H1 (cell line): ENCODE measurements around the gene DLGAP5. TPM values are rescaled to one million over a fixed set of nuclear protein-coding genes. Genes with fewer than 3 reads are reported as not detected.
A peak's percentile ranks its signal among the peaks of the same experiment; 100 is the strongest.

Experiments used
- CTCF ChIA-PET: fragments of 300-600 bp; sonication (Branson Sonifier 250); formaldehyde crosslinking; loops from one replicate; lab custom pipeline; 2021; ENCODE audit not compliant: partially characterized antibody; lab: Charles Lee
- POLR2A ChIA-PET: fragments of 300-600 bp; sonication (Branson Sonifier 250); formaldehyde crosslinking; loops from one replicate; lab custom pipeline; 2021; ENCODE audit warnings: inconsistent platforms; ENCODE audit not compliant: partially characterized antibody; lab: Charles Lee
- DNase-seq, 2 experiments: peaks; one replicate each; pipeline versions ENCODE4 v3.0.0 to v3.0.0-alpha.2; 2010 to 2022; ENCODE audit warnings: low spot score in 2 of 2, low read depth in 1 of 2, mixed read lengths in 1 of 2
- FAIRE-seq: peaks from 2 replicates; lab custom pipeline; 2011; peaks lifted over from hg19 to GRCh38; lab: Jason Lieb, UNC
- H2AFZ ChIP-seq: 2 replicates; pipeline ENCODE4 v1.8.1; 2012; ENCODE audit warnings: low read length, inconsistent platforms
- H2AK5ac ChIP-seq: 2 replicates; pipeline ENCODE4 v1.6.1; 2013; ENCODE audit warnings: low read depth, low read length
- H2BK120ac ChIP-seq: replicated peaks from 2 replicates; pipeline ENCODE3; 2013; ENCODE audit warnings: low read depth, low read length, inconsistent platforms
- H2BK12ac ChIP-seq: 2 replicates; pipeline ENCODE4 v1.6.1; 2013; ENCODE audit warnings: low read depth, low read length
- H2BK15ac ChIP-seq: 2 replicates; pipeline ENCODE4 v1.6.1; 2013; ENCODE audit warnings: low read length
- H2BK20ac ChIP-seq: 2 replicates; pipeline ENCODE4 v1.6.1; 2013; ENCODE audit warnings: low read length
- H2BK5ac ChIP-seq: 2 replicates; pipeline ENCODE4 v1.6.1; 2013; ENCODE audit warnings: low read depth, low read length
- H3K14ac ChIP-seq: 2 replicates; pipeline ENCODE4 v1.6.1; 2013; ENCODE audit warnings: inconsistent platforms; ENCODE audit not compliant: insufficient read length
- H3K18ac ChIP-seq: 2 replicates; pipeline ENCODE4 v1.6.1; 2013; ENCODE audit warnings: low read length; ENCODE audit errors: extremely low read depth
- H3K23ac ChIP-seq: 2 replicates; pipeline ENCODE4 v1.6.1; 2013; ENCODE audit warnings: inconsistent platforms; ENCODE audit not compliant: insufficient read length
- H3K23me2 ChIP-seq: 2 replicates; pipeline ENCODE4 v1.6.1; 2013; ENCODE audit warnings: low read depth, low read length
- H3K27ac ChIP-seq: 2 replicates; pipeline ENCODE4 v1.6.1; 2011; ENCODE audit warnings: low read depth, low read length, inconsistent platforms
- H3K27me3 ChIP-seq, 4 experiments: replicated peaks in 1 of 4; 1 replicate in 1 of 4; 2 replicates in 3 of 4; pipeline versions ENCODE4 v1.6.1 to v1.8.1; 2011 to 2013; ENCODE audit warnings: low read length in 3 of 4, mild to moderate bottlenecking in 3 of 4, inconsistent platforms in 2 of 4, mixed read lengths in 2 of 4, moderate library complexity in 1 of 4; ENCODE audit not compliant: control insufficient read depth in 3 of 4, insufficient read depth in 3 of 4; ENCODE audit errors: extremely low read depth in 1 of 4
- H3K36me3 ChIP-seq, 4 experiments: 2 replicates each; pipeline versions ENCODE4 v1.6.1 to v1.8.1; 2011 to 2013; ENCODE audit warnings: mild to moderate bottlenecking in 4 of 4, low read length in 3 of 4, moderate library complexity in 2 of 4, control low read depth in 1 of 4, inconsistent platforms in 1 of 4; ENCODE audit not compliant: insufficient read depth in 4 of 4, control insufficient read depth in 2 of 4
- H3K4ac ChIP-seq: replicated peaks from 2 replicates; pipeline ENCODE3; 2013; ENCODE audit warnings: low read length, low read depth, mixed read lengths, inconsistent platforms; ENCODE audit not compliant: insufficient read length
- H3K4me1 ChIP-seq, 4 experiments: replicated peaks in 1 of 4; 1 replicate in 1 of 4; 2 replicates in 3 of 4; pipeline versions ENCODE4 v1.6.1 to v1.8.1; 2011 to 2013; ENCODE audit warnings: low read length in 3 of 4, inconsistent platforms in 2 of 4, mixed read lengths in 1 of 4; ENCODE audit not compliant: insufficient read depth in 4 of 4, control insufficient read depth in 3 of 4
- H3K4me2 ChIP-seq, 2 experiments: 2 replicates each; pipeline versions ENCODE4 v1.6.1 to v1.8.1; 2011 to 2013; ENCODE audit warnings: low read depth in 2 of 2, low read length in 2 of 2, control low read depth in 1 of 2, inconsistent platforms in 1 of 2, mild to moderate bottlenecking in 1 of 2; ENCODE audit not compliant: insufficient read depth in 1 of 2
- H3K4me3 ChIP-seq, 4 experiments: fragments of 200-600, 300-600 bp in 1 of 4; sonication (generic), shearing (Covaris generic), sonication (Bioruptor Twin) in 1 of 4; 2 replicates each; pipeline versions ENCODE4 v1.5.1 to v1.8.1; 2011 to 2016; ENCODE audit warnings: low read length in 4 of 4, low read depth in 3 of 4, control low read depth in 2 of 4, inconsistent platforms in 2 of 4, mild to moderate bottlenecking in 2 of 4, mixed read lengths in 1 of 4, moderate library complexity in 1 of 4; ENCODE audit not compliant: insufficient read depth in 2 of 4; ENCODE audit errors: extremely low read depth in 1 of 4
- H3K56ac ChIP-seq: replicated peaks from 2 replicates; pipeline ENCODE3; 2013; ENCODE audit warnings: low read depth, mild to moderate bottlenecking, mixed read lengths, low read length, inconsistent platforms; ENCODE audit not compliant: insufficient read length
- H3K79me1 ChIP-seq: 2 replicates; pipeline ENCODE4 v1.6.1; 2013; ENCODE audit warnings: low read depth, low read length, control low read depth
- H3K79me2 ChIP-seq, 2 experiments: 2 replicates each; pipeline versions ENCODE4 v1.6.1 to v1.8.1; 2012 to 2013; ENCODE audit warnings: low read length in 2 of 2, mild to moderate bottlenecking in 2 of 2, inconsistent platforms in 1 of 2; ENCODE audit not compliant: insufficient read depth in 2 of 2, control insufficient read depth in 1 of 2
- H3K9ac ChIP-seq, 4 experiments: replicated peaks in 1 of 4; 1 replicate in 1 of 4; 2 replicates in 3 of 4; pipeline versions ENCODE4 v1.6.1 to v1.8.1; 2011 to 2013; ENCODE audit warnings: low read depth in 3 of 4, low read length in 3 of 4, control low read depth in 2 of 4, mild to moderate bottlenecking in 2 of 4, moderate library complexity in 2 of 4, inconsistent platforms in 1 of 4; ENCODE audit errors: extremely low read depth in 1 of 4
- H3K9me3 ChIP-seq, 2 experiments: 2 replicates each; pipeline versions ENCODE4 v1.6.1 to v1.8.1; 2012 to 2013; ENCODE audit warnings: mild to moderate bottlenecking in 2 of 2, moderate library complexity in 2 of 2, control low read depth in 1 of 2, inconsistent platforms in 1 of 2, low read depth in 1 of 2, low read length in 1 of 2, mixed read lengths in 1 of 2; ENCODE audit not compliant: insufficient read depth in 2 of 2
- H4K20me1 ChIP-seq, 2 experiments: replicated peaks in 1 of 2; 2 replicates each; pipeline versions ENCODE3 to v1.8.1; 2011 to 2013; ENCODE audit warnings: inconsistent platforms in 2 of 2, low read length in 2 of 2, mild to moderate bottlenecking in 1 of 2; ENCODE audit not compliant: insufficient read depth in 2 of 2, control insufficient read depth in 1 of 2
- H4K5ac ChIP-seq: 2 replicates; pipeline ENCODE4 v1.6.1; 2013; ENCODE audit warnings: low read length, low read depth, mixed read lengths, inconsistent platforms; ENCODE audit not compliant: insufficient read length
- H4K8ac ChIP-seq: 2 replicates; pipeline ENCODE4 v1.8.0; 2013; ENCODE audit warnings: mild to moderate bottlenecking, moderate library complexity, low read length, inconsistent platforms; ENCODE audit not compliant: insufficient read depth; ENCODE audit errors: extremely low read depth
- H4K91ac ChIP-seq: replicated peaks from 2 replicates; pipeline ENCODE3; 2013; ENCODE audit warnings: low read length, mixed read lengths, inconsistent platforms; ENCODE audit not compliant: insufficient read length
- EZH2 ChIP-seq: fragments of 200-600 bp; sonication (generic); IDR thresholded peaks from 2 replicates; pipeline ENCODE4 v1.7.1; 2012; ENCODE audit warnings: low read depth, mild to moderate bottlenecking, moderate library complexity, low read length, inconsistent platforms; ENCODE audit not compliant: severe bottlenecking
- RAD21 ChIP-seq, 2 experiments: IDR thresholded peaks in 1 of 2; conservative IDR thresholded peaks in 1 of 2; 2 replicates each; pipeline ENCODE4 v1.6.1; 2011; ENCODE audit warnings: low read depth in 2 of 2, low read length in 2 of 2, improper control_type of control experiment in 1 of 2, inconsistent platforms in 1 of 2, mild to moderate bottlenecking in 1 of 2, moderate library complexity in 1 of 2
- polyA plus RNA-seq, 7 experiments: library from polyadenylated mRNA; depleted of rRNA in 3 of 7; stranded (reverse) in 5 of 7; unstranded in 2 of 7; fragments of >200 nt in 5 of 7; fragments of 200-250 nt in 2 of 7; gene quantifications; 1 replicate in 5 of 7; 2 replicates in 1 of 7; 4 replicates in 1 of 7; pipeline versions ENCODE4 v1.2.1 to v1.2.3, GENCODE V29; 2011 to 2013; ENCODE audit warnings: missing spikeins in 2 of 7, mixed read lengths in 2 of 7
- total RNA-seq: library from RNA; stranded (reverse); fragmentation: NEBNext Ultra II Directional; extraction: Animal tissue kit (Norgen Biotek cat#: 25700); gene quantifications from 2 replicates; pipeline ENCODE4 v1.2.1, GENCODE V29; 2021

DLGAP5 gene
- total and polyA plus RNA-seq, 2 of the 8 experiments (the other 6 are each of a cell fraction or from before 2014, with no cell fraction given) = 16.9 to 155 TPM

DNA sequence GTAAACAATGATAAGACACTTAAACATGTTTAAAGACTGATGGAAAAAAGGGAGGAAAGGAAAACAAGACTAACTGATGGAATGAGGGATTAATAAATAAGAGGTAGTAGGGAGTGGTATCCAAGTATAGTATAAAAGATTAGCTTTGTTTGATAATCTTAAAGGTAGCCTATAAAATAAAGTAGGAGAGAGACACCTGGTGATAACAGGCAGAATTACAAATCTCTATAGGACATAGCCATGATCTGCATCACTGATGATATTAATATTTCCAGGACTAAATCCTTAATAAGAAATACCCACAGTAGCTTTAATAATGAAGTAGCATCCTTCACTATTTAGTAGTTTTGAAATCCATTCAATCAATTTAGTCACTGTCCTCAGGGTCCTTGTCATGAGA, 30.4 kb downstream of the DLGAP5 start:
- no peak overlapping the region for H3K9ac ChIP-seq
- peaks cover 0 to 2% of the 10 kb centered on the region in 2 experiments for H4K20me1 ChIP-seq
- no peaks in the 10 kb centered on the region for H3K4me1 ChIP-seq
- no peak overlapping the region for H3K4me3 ChIP-seq
- H3K79me1 ChIP-seq = no peaks in the 10 kb centered on the region
- no peak overlapping the region for H2BK20ac ChIP-seq
- no peak overlapping the region for H3K14ac ChIP-seq
- H3K27me3 ChIP-seq = no peaks in the 10 kb centered on the region
- H4K8ac ChIP-seq = no peak overlapping the region
- H4K5ac ChIP-seq = no peak overlapping the region
- no peak overlapping the region for H2AK5ac ChIP-seq
- H3K56ac ChIP-seq = no peak overlapping the region
- H2BK5ac ChIP-seq = no peak overlapping the region
- POLR2A ChIA-PET = interaction anchor here (1.0 to 1.3 kb wide), 2 partner anchors 30 to 110 kb away, joined by 3 to 8 read pairs; partner anchors contain the start of genes DLGAP5 and MAPK1IP1L
- no peak overlapping the region for H2BK15ac ChIP-seq
- H2BK12ac ChIP-seq = no peak overlapping the region
- H3K23me2 ChIP-seq = peaks cover 2% of the 10 kb centered on the region; the same call in 1 of the 2 replicates
- H3K27ac ChIP-seq = no peak overlapping the region
- H3K4me2 ChIP-seq = no peak overlapping the region
- CTCF ChIA-PET = interaction anchor here (0.6 to 1.4 kb wide), 4 partner anchors 19 to 208 kb away, joined by 3 read pairs; no protein-coding TSS in a partner anchor
- no peak overlapping the region for H4K91ac ChIP-seq
- H2AFZ ChIP-seq = no peak overlapping the region
- no peak overlapping the region for H2BK120ac ChIP-seq
- no peaks in the 10 kb centered on the region for H3K79me2 ChIP-seq
- no peak overlapping the region for H3K18ac ChIP-seq
- no peak overlapping the region for H3K23ac ChIP-seq
- DNase-seq = no peak
- peak in 1 of 2 experiments; percentile 18; a peak in 1 of 4 replicates for TF ChIP-seq RAD21 (IDR thresholded peaks at IDR 0.05 in 1 of 2, conservative IDR thresholded peaks at IDR 0.05 in 1 of 2; ENCODE audit: low read depth in 2 of 2, low read length in 2 of 2)
- TF ChIP-seq EZH2 = no peak
- no peaks in the 10 kb centered on the region for H3K9me3 ChIP-seq
- H3K36me3 ChIP-seq = peaks cover 14 to 79% (median 52%) of the 10 kb centered on the region in 4 experiments; a peak in 7 of 8 replicates
- H3K4ac ChIP-seq = no peak overlapping the region
- FAIRE-seq = no peak
